ENCODE results near the gene CDC25B.

DNA sequence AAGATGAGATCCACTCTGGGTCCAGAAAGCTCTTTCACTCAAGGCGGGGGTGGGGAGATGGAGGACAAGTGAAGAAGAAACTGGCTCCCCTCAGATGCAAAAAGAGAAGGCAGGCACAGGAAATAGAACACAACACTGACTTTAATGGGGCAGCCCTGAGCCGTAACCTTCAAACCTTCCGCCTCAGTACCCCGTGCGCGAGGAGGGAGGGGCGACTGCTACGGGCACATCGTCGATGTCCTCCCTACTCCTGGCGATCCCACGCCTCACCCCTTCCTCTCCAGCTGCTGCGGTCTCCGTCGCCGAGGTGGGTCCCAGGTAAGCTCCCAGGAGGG, 18.8 kb upstream of the CDC25B start:
- TF ChIP-seq, protein P1, sequence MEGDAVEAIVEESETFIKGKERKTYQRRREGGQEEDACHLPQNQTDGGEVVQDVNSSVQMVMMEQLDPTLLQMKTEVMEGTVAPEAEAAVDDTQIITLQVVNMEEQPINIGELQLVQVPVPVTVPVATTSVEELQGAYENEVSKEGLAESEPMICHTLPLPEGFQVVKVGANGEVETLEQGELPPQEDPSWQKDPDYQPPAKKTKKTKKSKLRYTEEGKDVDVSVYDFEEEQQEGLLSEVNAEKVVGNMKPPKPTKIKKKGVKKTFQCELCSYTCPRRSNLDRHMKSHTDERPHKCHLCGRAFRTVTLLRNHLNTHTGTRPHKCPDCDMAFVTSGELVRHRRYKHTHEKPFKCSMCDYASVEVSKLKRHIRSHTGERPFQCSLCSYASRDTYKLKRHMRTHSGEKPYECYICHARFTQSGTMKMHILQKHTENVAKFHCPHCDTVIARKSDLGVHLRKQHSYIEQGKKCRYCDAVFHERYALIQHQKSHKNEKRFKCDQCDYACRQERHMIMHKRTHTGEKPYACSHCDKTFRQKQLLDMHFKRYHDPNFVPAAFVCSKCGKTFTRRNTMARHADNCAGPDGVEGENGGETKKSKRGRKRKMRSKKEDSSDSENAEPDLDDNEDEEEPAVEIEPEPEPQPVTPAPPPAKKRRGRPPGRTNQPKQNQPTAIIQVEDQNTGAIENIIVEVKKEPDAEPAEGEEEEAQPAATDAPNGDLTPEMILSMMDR (optimal IDR thresholded peaks at IDR 0.05 in 1 of 3, IDR thresholded peaks at IDR 0.05 in 1 of 3, conservative IDR thresholded peaks at IDR 0.05 in 1 of 3; ENCODE audit: extremely low read depth in 1 of 3, insufficient read depth in 2 of 3, low read length in 3 of 3): no peak
- TF ChIP-seq EZH2 (IDR thresholded peaks at IDR 0.05; ENCODE audit: low read length): no peak

Measured in keratinocyte (primary cell).